Measurements from ENCODE around the gene PEX14. TPM values are rescaled to one million over a fixed set of nuclear protein-coding genes. Genes with fewer than 3 reads are reported as not detected.

PEX14 gene
- polyA plus RNA-seq, 1 donor from 2014 or later = 13.5 TPM

DNA sequence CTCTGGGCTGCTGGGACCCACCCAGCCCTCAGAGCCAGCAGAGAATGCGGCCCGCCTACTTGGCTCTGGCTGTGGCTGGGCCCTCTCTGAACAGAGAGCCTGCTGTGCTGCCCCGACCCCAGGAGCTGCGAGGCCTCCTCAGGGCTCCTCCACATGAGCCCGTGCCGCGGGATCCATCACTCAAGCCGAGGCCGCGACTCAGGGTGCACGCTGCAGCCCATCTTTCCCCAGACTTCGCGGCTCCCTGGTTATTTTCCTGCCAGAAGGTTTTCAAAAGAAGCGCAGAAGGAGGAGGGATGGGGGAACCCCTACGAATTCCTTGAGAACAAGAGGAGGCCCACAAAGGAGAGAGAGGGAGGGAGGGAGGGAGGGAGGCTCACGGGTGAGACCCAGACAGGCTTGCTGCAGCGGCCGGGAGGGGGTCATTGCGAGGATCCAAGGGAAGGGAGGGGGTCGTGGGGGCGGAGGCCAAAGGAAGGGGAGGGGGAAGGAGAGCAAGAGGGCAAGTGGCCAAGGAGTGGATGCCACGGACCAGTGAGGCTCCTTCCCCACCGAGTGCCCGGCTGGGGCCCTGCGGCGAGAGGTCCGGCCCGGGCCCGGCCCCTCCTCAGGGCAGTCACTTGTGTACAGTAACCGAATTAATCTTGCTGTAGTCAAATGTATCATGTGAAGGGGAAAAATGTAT lies 174.9 kb downstream of the PEX14 start:
- no peaks in the 10 kb centered on the region for H3F3A ChIP-seq (ENCODE audit: insufficient read depth, low read length, poor library complexity, severe bottlenecking)
- H3K79me2 ChIP-seq (replicated peaks; ENCODE audit: insufficient read depth, low read length) = no peaks in the 10 kb centered on the region
- H3K27me3 ChIP-seq (ENCODE audit: insufficient read depth, low read depth, low read length) = no peaks in the 10 kb centered on the region
- H3K4me3 ChIP-seq (ENCODE audit: low read length) = no peak overlapping the region
- no peak overlapping the region for H3K4me2 ChIP-seq (ENCODE audit: low read length)
- peak overlapping the region; percentile 16 for H3K9ac ChIP-seq (ENCODE audit: low read length)
- no peak overlapping the region for H3K27ac ChIP-seq (ENCODE audit: low read length)
- no peaks in the 10 kb centered on the region for H4K20me1 ChIP-seq (ENCODE audit: insufficient read depth)
- no peak for TF ChIP-seq RAD21 (conservative IDR thresholded peaks at IDR 0.05)
- TF ChIP-seq TAF1 (IDR thresholded peaks at IDR 0.05; ENCODE audit: low read depth) = no peak
- no peak for TF ChIP-seq MXI1 (conservative IDR thresholded peaks at IDR 0.05; ENCODE audit: poor library complexity, severe bottlenecking)
- TF ChIP-seq SMC3 (conservative IDR thresholded peaks at IDR 0.05; ENCODE audit: poor library complexity) = no peak
- TF ChIP-seq EP300 (conservative IDR thresholded peaks at IDR 0.05; ENCODE audit: poor library complexity, severe bottlenecking) = no peak
- TF ChIP-seq POLR2AphosphoS5 (IDR thresholded peaks at IDR 0.05) = no peak
- TF ChIP-seq CTCF (IDR thresholded peaks at IDR 0.05; ENCODE audit: poor library complexity, severe bottlenecking) = no peak
- TF ChIP-seq REST (IDR thresholded peaks at IDR 0.05; ENCODE audit: borderline replicate concordance) = no peak
- TF ChIP-seq EZH2 (IDR thresholded peaks at IDR 0.05; ENCODE audit: borderline replicate concordance, insufficient read depth, low read length, poor library complexity, severe bottlenecking) = no peak
- H3K9me2 ChIP-seq (ENCODE audit: insufficient read depth, low read length) = no peaks in the 10 kb centered on the region
- peak overlapping the region; percentile 14 for H2AFZ ChIP-seq (ENCODE audit: low read depth, low read length)
- no peaks in the 10 kb centered on the region for H3K9me3 ChIP-seq (ENCODE audit: low read length)
- no peaks in the 10 kb centered on the region for H3K36me3 ChIP-seq (ENCODE audit: insufficient read depth, low read length)

DNA sequence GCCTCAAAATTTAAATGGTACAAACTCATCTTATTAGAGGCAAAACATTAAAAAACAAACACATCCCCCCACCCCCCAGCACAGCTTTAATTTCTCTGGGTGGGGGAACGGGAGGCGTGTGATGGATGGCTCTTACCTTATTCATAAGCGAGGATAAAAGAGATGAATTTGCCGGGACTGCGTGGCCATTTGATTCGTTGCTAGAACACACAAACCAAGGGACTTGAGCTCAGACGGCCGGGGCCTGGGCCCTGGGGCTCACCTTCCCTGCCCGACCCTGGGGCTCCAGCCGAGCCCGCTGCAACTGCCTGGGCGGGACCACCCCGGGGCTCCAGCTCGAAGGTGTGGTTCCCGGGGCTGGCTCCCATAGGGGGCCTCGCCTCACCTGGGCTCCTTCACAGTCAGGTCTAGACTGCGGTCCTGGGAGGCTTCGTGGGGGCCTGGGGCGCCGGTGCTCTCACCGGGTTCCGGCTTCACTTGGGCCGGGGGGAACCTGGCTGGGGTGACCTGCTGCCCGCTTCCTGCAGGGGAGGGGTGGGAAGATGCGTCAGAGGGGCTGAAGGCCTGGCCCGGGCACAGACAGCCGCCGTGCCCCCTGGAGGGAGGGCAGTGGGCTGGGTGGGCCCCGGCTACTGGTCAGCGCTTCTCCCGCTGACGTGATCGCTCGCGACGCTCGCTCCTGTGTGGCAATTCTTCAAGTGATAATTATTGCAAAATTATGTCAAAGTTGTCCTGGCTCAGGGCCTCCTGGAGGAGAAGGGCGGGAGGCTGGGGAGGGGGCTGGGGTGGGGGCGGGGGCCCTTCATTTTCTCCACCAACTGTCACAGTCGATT lies 176.0 kb downstream of the PEX14 start:
- H4K20me1 ChIP-seq (ENCODE audit: insufficient read depth) = no peaks in the 10 kb centered on the region
- H3K9ac ChIP-seq (ENCODE audit: low read length) = no peak overlapping the region
- no peaks in the 10 kb centered on the region for H3F3A ChIP-seq (ENCODE audit: insufficient read depth, low read length, poor library complexity, severe bottlenecking)
- H3K36me3 ChIP-seq (ENCODE audit: insufficient read depth, low read length) = no peaks in the 10 kb centered on the region
- no peak overlapping the region for H3K27ac ChIP-seq (ENCODE audit: low read length)
- H3K79me2 ChIP-seq (replicated peaks; ENCODE audit: insufficient read depth, low read length) = no peaks in the 10 kb centered on the region
- H3K4me2 ChIP-seq (ENCODE audit: low read length) = no peak overlapping the region
- no peaks in the 10 kb centered on the region for H3K27me3 ChIP-seq (ENCODE audit: insufficient read depth, low read depth, low read length)
- no peak overlapping the region for H3K4me3 ChIP-seq (ENCODE audit: low read length)
- H3K9me2 ChIP-seq (ENCODE audit: insufficient read depth, low read length) = no peaks in the 10 kb centered on the region
- H2AFZ ChIP-seq (ENCODE audit: low read depth, low read length) = no peak overlapping the region
- no peaks in the 10 kb centered on the region for H3K9me3 ChIP-seq (ENCODE audit: low read length)
- TF ChIP-seq TAF1 (IDR thresholded peaks at IDR 0.05; ENCODE audit: low read depth) (no peak), EZH2 (IDR thresholded peaks at IDR 0.05; ENCODE audit: borderline replicate concordance, insufficient read depth, low read length, poor library complexity, severe bottlenecking) (no peak), CTCF (IDR thresholded peaks at IDR 0.05; ENCODE audit: poor library complexity, severe bottlenecking) (no peak), POLR2AphosphoS5 (IDR thresholded peaks at IDR 0.05) (no peak), SMC3 (conservative IDR thresholded peaks at IDR 0.05; ENCODE audit: poor library complexity) (no peak), EP300 (conservative IDR thresholded peaks at IDR 0.05; ENCODE audit: poor library complexity, severe bottlenecking) (no peak), MXI1 (conservative IDR thresholded peaks at IDR 0.05; ENCODE audit: poor library complexity, severe bottlenecking) (no peak), REST (IDR thresholded peaks at IDR 0.05; ENCODE audit: borderline replicate concordance) (no peak), RAD21 (conservative IDR thresholded peaks at IDR 0.05) (no peak)
